Skeletal muscle tissue (tissue), 4 donors: ENCODE measurements around the gene PRPH2. TPM values are rescaled to one million over a fixed set of nuclear protein-coding genes. Genes with fewer than 3 reads are reported as not detected.
"Not testable (repeated sequence)": the region's sequence is repeated elsewhere in the genome, so short reads cannot be mapped to it uniquely, and the experiment has no call there.

Experiments
- H3K27ac ChIP-seq: one replicate; pipeline ENCODE4 v1.7.0; 2013; ENCODE audit warnings: mild to moderate bottlenecking, low read depth, low read length, inconsistent platforms
- H3K27me3 ChIP-seq, 3 donors: one replicate each; pipeline ENCODE4 v1.7.0; 2013; ENCODE audit warnings: low read length in 3 of 3; ENCODE audit not compliant: control insufficient read depth in 3 of 3, insufficient read depth in 3 of 3
- H3K36me3 ChIP-seq, 3 donors: one replicate each; pipeline ENCODE4 v1.7.0; 2013; ENCODE audit warnings: low read length in 3 of 3; ENCODE audit not compliant: control insufficient read depth in 3 of 3, insufficient read depth in 3 of 3
- H3K4me1 ChIP-seq, 3 donors: one replicate each; pipeline ENCODE4 v1.7.0; 2013; ENCODE audit warnings: low read length in 3 of 3, mild to moderate bottlenecking in 3 of 3; ENCODE audit not compliant: control insufficient read depth in 3 of 3, insufficient read depth in 3 of 3
- H3K4me3 ChIP-seq, 3 donors: one replicate each; pipeline ENCODE4 v1.7.0; 2013; ENCODE audit warnings: low read length in 3 of 3
- H3K9ac ChIP-seq, 3 donors: one replicate each; pipeline ENCODE4 v1.7.0; 2013; ENCODE audit warnings: low read length in 3 of 3, mild to moderate bottlenecking in 3 of 3, moderate library complexity in 2 of 3, low read depth in 1 of 3
- H3K9me3 ChIP-seq, 3 donors: one replicate each; pipeline ENCODE4 v1.7.0; 2013; ENCODE audit warnings: low read length in 3 of 3; ENCODE audit not compliant: control insufficient read depth in 3 of 3
- total RNA-seq: library from RNA; depleted of rRNA; stranded (reverse); fragments of >200 nt; gene quantifications from one replicate; pipeline ENCODE4 v1.2.3, GENCODE V29; 2014
- donor health status: Osteomylitis.

The PRPH2 gene
- total RNA-seq, 1 donor from 2014 or later, result 5.7 TPM

DNA sequence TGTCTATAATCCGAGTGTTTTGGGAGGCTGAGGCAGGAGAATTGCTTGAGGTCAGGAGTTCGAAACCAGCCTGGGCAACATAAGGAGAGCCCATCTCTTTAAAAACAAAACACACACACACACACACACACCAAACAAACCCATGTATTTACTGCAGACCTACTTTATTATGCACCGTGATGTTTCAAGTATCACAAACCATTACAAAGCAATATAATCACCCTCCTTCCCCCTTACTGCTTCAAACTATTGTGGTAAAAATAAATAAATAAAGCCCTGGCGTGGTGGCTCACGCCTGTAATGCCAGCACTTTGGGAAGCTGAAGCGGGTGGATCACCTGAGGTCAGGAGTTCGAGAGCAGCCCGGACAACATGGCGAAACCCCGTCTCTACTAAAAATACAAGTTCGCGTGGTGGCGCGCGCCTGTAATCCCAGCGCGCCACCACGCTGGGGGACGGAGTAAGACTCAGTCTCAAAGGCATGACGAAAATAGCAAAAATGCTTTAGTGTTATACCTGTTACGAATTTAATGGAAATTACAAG lies 22.0 kb upstream of the PRPH2 start:
- Histone ChIP-seq H3K27ac (peak overlapping the region; percentile 95), H3K9ac (peak overlapping the region; percentile 98 to 100 (median 100)), H3K4me3 (peak overlapping the region; percentile 98 to 99 (median 99)), H3K4me1 (peaks cover 9 to 30% (median 29%) of the 10 kb centered on the region in 3 donors), H3K27me3 (no peaks in the 10 kb centered on the region), H3K9me3 (no peaks in the 10 kb centered on the region), H3K36me3 (peaks cover 0 to 2% (median 0%) of the 10 kb centered on the region in 3 donors)

DNA sequence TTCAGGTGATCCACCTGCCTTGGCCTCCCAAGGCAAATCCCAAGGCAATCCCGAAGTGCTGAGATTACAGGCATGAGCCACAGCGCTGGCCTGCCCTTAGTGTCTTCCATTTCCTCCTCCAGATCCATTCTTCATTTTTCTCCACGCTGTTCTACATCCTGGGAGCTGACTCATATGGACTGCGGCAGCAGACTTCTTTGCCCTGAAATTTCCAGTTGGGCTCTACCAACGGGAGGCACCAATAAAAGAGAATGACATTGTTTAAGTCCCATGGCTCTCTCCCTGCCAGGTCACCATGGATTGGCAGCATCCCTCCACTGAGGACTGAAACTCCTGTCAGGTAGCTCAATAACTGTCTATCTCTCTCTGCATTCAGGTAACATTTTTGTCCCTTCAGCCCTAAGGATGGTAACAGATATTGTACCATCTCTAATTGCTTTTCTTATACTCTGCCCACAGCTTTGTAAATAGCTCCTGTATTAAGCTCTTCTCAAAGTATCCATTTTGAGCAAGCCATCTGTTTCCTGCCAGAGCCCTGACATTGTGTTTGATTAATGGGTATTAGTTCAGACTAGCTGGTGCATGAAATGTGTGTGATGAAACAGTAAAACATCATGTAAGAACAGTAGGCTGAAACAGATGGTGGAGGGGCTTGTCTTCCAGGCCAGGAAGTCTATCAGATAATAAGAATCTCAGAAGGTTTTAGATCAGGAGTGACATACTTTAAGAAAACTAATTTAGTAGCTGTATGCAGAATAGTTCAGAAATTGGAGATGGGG lies 19.9 kb upstream of the PRPH2 start:
- Histone ChIP-seq H3K27ac (no peak overlapping the region), H3K36me3 (peaks cover 0 to 2% (median 0%) of the 10 kb centered on the region in 3 donors), H3K4me1 (peaks cover 9 to 21% (median 20%) of the 10 kb centered on the region in 3 donors), H3K9me3 (no peaks in the 10 kb centered on the region), H3K9ac (no peak overlapping the region), H3K27me3 (no peaks in the 10 kb centered on the region), H3K4me3 (no peak overlapping the region)

DNA sequence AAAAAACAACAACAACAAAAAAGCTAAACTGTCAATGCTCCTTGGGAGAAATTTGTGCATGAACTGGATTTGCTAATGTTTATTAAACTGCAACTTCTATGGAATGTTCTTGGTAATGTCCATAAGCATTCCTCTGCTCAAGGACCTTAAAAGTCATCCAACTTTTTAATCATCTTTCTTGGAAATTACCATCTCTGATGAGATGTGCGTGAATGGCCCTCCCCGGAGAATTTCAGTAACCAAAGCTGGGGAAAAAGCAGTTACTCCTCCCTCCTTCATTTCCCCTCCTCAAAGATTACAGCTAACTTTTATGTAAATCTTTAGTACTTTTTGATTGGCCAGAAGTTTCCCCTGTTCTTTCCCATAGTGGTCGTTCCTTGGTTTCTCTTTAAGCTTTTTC lies 18.3 kb upstream of the PRPH2 start:
- Histone ChIP-seq H3K36me3 (peaks cover 0 to 2% (median 0%) of the 10 kb centered on the region in 3 donors), H3K27me3 (no peaks in the 10 kb centered on the region), H3K9me3 (no peaks in the 10 kb centered on the region), H3K4me1 (peaks cover 9 to 21% (median 17%) of the 10 kb centered on the region in 3 donors), H3K27ac (no peak overlapping the region), H3K4me3 (no peak overlapping the region), H3K9ac (no peak overlapping the region)

DNA sequence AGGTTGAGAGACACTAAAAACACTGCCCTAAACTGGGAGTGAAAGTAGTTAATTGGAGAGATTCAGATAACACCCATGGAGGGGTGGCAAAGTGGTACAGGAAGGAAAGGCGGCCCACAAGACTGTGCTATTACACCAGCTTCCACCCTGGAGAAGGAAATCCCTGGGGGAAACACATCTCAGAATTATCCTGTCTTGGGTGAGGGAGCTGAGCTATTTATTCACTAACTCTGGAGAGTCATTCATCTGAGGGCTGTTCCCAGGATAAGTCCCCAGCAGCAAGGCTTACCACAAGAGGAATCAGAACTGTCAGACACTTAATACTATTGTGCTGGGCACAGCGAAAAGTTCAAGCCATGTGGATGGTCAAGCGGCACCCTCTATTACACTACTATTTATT lies 13.6 kb upstream of the PRPH2 start:
- no peaks in the 10 kb centered on the region for H3K36me3 ChIP-seq
- H3K27me3 ChIP-seq, result no peaks in the 10 kb centered on the region

DNA sequence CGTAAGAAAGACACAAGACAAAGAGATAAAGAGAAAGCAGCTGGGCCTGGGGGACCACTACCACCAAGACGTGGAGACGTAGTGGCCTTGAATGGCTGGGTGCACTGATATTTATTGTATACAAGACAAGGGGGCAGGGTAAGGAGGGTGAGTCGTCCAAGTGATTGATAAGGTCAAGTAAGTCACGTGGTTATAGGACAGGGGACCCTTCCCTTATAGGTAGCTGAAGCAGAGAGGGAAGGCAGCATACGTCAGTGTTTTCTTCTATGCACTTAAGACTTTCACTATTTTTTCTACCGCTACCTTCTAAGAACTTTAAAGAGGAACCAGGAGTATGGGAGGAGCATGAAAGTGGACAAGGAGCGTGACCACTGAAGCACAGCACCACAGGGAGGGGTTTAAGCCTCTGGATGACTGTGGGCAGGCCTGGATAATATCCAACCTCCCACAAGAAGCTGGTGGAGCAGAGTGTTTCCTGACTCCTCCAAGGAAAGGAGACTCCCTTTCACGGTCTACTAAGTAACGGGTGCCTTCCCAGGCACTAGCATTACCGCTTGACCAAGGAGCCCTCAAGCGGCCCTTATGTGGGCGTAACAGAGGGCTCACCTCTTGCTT lies 11.6 kb upstream of the PRPH2 start:
- H3K36me3 ChIP-seq, H3K9me3 ChIP-seq, H3K27ac ChIP-seq, H3K27me3 ChIP-seq, H3K9ac ChIP-seq, H3K4me1 ChIP-seq, H3K4me3 ChIP-seq: not testable (repeated sequence)

More for the DNA sequence above, 13.6 kb upstream of the PRPH2 start:
- Histone ChIP-seq H3K9ac (no peak overlapping the region), H3K27ac (no peak overlapping the region), H3K4me3 (no peak overlapping the region), H3K9me3 (no peaks in the 10 kb centered on the region), H3K4me1 (no peaks in the 10 kb centered on the region)

DNA sequence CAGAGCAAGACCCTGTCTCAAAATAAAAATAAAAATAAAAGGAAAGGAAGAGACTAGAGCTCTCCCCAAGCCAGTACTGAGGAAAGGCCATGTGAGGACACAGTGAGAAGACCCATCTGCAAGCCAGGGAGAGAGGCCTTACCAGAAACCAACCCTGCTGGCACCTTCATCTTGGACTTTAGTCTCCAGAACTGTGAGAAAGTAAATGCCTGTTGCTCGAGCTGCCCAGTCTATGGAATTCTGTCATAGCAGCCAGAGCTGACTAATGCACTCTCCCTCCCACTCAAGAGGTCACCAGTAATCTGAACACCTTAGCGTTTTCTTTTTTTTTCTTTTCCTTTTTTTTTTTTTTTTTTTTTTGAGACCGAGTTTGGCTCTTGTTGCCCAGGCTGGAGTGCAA lies 7.3 kb upstream of the PRPH2 start:
- Histone ChIP-seq H3K9ac (no peak overlapping the region), H3K27me3 (no peaks in the 10 kb centered on the region), H3K36me3 (no peaks in the 10 kb centered on the region), H3K9me3 (no peaks in the 10 kb centered on the region), H3K27ac (no peak overlapping the region), H3K4me1 (peaks cover 15 to 19% (median 18%) of the 10 kb centered on the region in 3 donors), H3K4me3 (no peak overlapping the region)

DNA sequence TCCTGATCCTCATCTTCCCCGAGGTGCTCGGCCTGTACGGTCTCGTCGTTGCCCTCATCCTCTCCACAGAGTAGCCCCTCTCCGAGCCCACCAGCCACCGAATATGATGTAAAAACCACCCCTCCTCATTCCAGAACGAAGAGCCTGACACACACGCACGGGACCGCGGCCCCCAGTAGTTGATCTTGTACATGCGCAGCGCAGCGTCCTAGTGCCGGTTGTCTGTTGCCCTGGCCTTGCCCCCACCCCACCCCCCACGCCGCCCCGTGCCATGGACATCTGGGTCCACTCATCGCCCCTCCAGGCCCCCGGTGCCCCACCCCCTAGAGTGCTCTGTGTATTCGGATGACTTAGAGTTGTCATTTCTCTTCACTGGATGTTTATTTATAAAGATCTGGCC lies 5.2 kb upstream of the PRPH2 start:
- Histone ChIP-seq H3K9ac (peak overlapping the region; percentile 70 to 81 (median 77)), H3K4me1 (peaks cover 15 to 21% (median 18%) of the 10 kb centered on the region in 3 donors), H3K36me3 (no peaks in the 10 kb centered on the region), H3K4me3 (peak overlapping the region in 2 of 3 donors; percentile 77 to 81), H3K9me3 (no peaks in the 10 kb centered on the region), H3K27me3 (no peaks in the 10 kb centered on the region), H3K27ac (no peak overlapping the region)

DNA sequence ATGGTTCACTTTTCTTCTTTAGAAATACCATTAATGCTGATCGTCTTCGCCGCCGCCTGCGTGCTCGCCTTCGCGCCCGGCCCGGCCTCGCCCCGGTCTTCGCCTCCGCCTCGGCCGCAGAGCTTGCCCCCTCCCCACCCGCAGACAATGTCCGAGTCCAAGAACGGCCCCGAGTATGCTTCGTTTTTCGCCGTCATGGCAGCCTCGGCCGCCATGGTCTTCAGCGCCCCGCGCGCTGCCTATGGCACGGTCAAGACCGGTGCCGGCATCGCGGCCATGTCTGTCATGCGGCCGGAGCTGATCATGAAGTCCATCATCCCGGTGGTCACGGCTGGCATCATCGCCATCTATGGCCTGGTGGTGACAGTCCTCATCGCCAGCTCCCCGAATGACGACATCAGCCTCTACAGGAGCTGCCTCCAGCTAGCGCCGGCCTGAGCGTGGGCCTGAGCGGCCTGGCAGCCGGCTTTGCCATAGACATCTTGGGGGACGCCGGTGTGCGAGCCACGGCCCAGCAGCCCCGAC lies 4.8 kb upstream of the PRPH2 start:
- H3K9me3 ChIP-seq, result no peaks in the 10 kb centered on the region
- peaks cover 15 to 21% (median 18%) of the 10 kb centered on the region in 3 donors for H3K4me1 ChIP-seq
- peak overlapping the region; percentile 54 for H3K27ac ChIP-seq
- H3K36me3 ChIP-seq, result no peaks in the 10 kb centered on the region
- H3K4me3 ChIP-seq, result peak overlapping the region; percentile 71 to 81 (median 77)
- H3K9ac ChIP-seq, result peak overlapping the region; percentile 70 to 81 (median 77)
- H3K27me3 ChIP-seq, result no peaks in the 10 kb centered on the region

DNA sequence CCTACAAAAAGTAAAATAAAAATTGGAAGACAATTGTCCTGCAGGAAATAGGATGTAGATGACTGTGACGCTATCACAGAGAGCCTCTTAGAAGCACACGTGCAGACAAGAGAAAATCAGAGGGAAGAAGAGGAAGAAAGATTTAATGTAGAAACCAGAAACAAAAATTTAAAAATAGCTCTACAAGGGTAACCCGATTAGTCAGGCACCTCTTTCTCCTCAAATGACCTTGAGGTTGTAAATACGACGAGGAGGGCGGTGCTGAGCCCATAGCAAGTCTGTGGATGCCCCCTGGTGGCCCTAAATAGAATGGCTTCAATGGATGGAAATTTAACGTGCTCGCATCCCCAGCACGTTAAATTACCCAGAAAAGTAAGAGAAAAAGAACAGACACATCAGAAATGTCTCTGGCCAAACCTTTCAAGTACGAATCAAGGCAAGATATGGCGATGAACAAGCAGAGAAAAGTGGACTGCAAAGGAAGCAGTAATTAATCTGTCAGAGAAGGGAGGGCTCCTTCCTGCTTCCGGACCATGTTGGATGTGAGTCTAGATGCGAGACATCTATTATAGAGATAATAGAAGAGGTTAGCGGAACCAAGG lies 4.2 kb upstream of the PRPH2 start:
- no peaks in the 10 kb centered on the region for H3K9me3 ChIP-seq
- H3K36me3 ChIP-seq, result peaks cover 0 to 3% (median 0%) of the 10 kb centered on the region in 3 donors
- peak overlapping the region; percentile 71 to 81 (median 77) for H3K4me3 ChIP-seq
- H3K27me3 ChIP-seq, result no peaks in the 10 kb centered on the region
- H3K4me1 ChIP-seq, result peaks cover 15 to 21% (median 18%) of the 10 kb centered on the region in 3 donors
- H3K9ac ChIP-seq, result peak overlapping the region; percentile 70 to 81 (median 77)
- H3K27ac ChIP-seq, result peak overlapping the region; percentile 80
